Measurements from ENCODE around the gene PTPRC. TPM values are rescaled to one million over a fixed set of nuclear protein-coding genes. Genes with fewer than 3 reads are reported as not detected.

The PTPRC gene
- total RNA-seq, 2 experiments from 2014 or later: 177 to 241 TPM

DNA sequence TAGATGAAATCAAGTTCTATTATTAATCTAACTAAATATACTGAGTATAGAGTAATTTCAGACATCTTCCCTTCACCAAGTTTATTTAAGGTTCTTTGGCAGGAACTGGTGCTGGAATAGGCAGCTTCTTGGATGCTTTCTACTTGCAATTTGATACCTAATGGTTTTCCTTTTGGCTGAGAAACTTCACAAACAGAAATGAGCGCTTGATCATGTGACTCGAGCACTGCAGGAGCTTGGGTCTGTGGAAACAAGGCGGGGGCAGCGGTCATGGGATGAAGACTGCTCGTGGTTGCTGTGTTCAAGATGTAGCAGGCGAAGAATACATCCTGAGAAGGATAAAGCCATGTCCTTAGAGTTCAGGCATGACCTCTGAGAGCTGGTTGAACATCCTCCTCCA, 136.8 kb downstream of the PTPRC start:
- Histone ChIP-seq H3K36me3 (ENCODE audit: insufficient read depth, low read length) (no peaks in the 10 kb centered on the region), H3K4me3 (ENCODE audit: low read depth, low read length, poor library complexity, severe bottlenecking) (no peak overlapping the region), H3K4me1 (ENCODE audit: insufficient read depth, low read length, poor library complexity, severe bottlenecking) (no peaks in the 10 kb centered on the region), H3K9me3 (ENCODE audit: low read length) (no peaks in the 10 kb centered on the region), H4K20me1 (ENCODE audit: insufficient read depth, low read length) (no peaks in the 10 kb centered on the region), H3K79me2 (ENCODE audit: insufficient read depth, low read depth, low read length) (no peaks in the 10 kb centered on the region), H2AFZ (ENCODE audit: low read length) (no peak overlapping the region), H3K27ac (ENCODE audit: low read depth, low read length, poor library complexity, severe bottlenecking) (no peak overlapping the region), H3K4me2 (ENCODE audit: low read length) (no peak overlapping the region), H3K9me2 (ENCODE audit: insufficient read depth, low read length) (no peaks in the 10 kb centered on the region)
- BruUV-seq (replicated peaks): no TSS peak
- POLR2A ChIA-PET: interaction anchor here (0.7 to 1.6 kb wide), 6 partner anchors 8 to 912 kb away, joined by 3 to 5 read pairs (median 4); no protein-coding TSS in a partner anchor
- no peak for DNase-seq (ENCODE audit: low spot score)
- TF ChIP-seq, protein P1, sequence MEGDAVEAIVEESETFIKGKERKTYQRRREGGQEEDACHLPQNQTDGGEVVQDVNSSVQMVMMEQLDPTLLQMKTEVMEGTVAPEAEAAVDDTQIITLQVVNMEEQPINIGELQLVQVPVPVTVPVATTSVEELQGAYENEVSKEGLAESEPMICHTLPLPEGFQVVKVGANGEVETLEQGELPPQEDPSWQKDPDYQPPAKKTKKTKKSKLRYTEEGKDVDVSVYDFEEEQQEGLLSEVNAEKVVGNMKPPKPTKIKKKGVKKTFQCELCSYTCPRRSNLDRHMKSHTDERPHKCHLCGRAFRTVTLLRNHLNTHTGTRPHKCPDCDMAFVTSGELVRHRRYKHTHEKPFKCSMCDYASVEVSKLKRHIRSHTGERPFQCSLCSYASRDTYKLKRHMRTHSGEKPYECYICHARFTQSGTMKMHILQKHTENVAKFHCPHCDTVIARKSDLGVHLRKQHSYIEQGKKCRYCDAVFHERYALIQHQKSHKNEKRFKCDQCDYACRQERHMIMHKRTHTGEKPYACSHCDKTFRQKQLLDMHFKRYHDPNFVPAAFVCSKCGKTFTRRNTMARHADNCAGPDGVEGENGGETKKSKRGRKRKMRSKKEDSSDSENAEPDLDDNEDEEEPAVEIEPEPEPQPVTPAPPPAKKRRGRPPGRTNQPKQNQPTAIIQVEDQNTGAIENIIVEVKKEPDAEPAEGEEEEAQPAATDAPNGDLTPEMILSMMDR (conservative IDR thresholded peaks at IDR 0.05; ENCODE audit: low read length): no peak
- TF ChIP-seq EZH2phosphoT487 (IDR thresholded peaks at IDR 0.05; ENCODE audit: borderline replicate concordance, low read depth, low read length): no peak
- intact Hi-C loops (cut with micrococcal nuclease; ENCODE audit: unreplicated experiment): no loop called here
- CTCF ChIA-PET (ENCODE audit: unreplicated experiment): no interaction called here

DNA sequence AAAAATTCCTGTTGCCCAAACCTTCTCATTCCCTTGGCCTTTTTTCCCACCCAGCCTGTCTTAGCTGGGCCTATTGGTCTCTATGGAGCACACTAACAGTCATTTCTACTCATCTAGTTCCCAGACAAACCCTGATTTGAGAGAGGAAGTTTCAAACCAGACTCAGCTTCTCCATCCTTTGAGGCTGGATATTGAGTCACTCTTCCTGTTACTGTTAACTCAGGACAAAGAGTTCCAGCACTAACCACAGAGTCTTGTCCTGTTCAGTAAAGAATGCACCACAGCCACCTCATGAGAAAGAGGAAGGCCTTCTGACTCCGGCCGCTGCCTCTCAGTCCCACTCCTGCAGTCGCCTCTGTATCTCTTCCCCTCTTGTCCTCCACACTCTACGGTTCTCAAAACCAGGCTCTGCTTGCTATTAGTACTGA, 137.8 kb downstream of the PTPRC start:
- no peak for DNase-seq (ENCODE audit: low spot score)
- no TSS peak for BruUV-seq (replicated peaks)
- H3K27ac ChIP-seq (ENCODE audit: low read depth, low read length, poor library complexity, severe bottlenecking): no peak overlapping the region
- H3K36me3 ChIP-seq (ENCODE audit: insufficient read depth, low read length): no peaks in the 10 kb centered on the region
- H3K4me1 ChIP-seq (ENCODE audit: insufficient read depth, low read length, poor library complexity, severe bottlenecking): no peaks in the 10 kb centered on the region
- H3K4me3 ChIP-seq (ENCODE audit: low read depth, low read length, poor library complexity, severe bottlenecking): no peak overlapping the region
- POLR2A ChIA-PET: interaction anchor here (0.5 to 1.6 kb wide), 2 partner anchors 30 to 160 kb away, joined by 3 to 5 read pairs; no protein-coding TSS in a partner anchor
- no peak overlapping the region for H2AFZ ChIP-seq (ENCODE audit: low read length)
- no peak overlapping the region for H3K4me2 ChIP-seq (ENCODE audit: low read length)
- no peaks in the 10 kb centered on the region for H3K9me2 ChIP-seq (ENCODE audit: insufficient read depth, low read length)
- no peak for TF ChIP-seq EZH2phosphoT487 (IDR thresholded peaks at IDR 0.05; ENCODE audit: borderline replicate concordance, low read depth, low read length)
- TF ChIP-seq, protein P1 (conservative IDR thresholded peaks at IDR 0.05; ENCODE audit: low read length): no peak
- H3K79me2 ChIP-seq (ENCODE audit: insufficient read depth, low read depth, low read length): no peaks in the 10 kb centered on the region
- CTCF ChIA-PET (ENCODE audit: unreplicated experiment): no interaction called here
- intact Hi-C loops (cut with micrococcal nuclease; ENCODE audit: unreplicated experiment): no loop called here
- H4K20me1 ChIP-seq (ENCODE audit: insufficient read depth, low read length): no peaks in the 10 kb centered on the region
- H3K9me3 ChIP-seq (ENCODE audit: low read length): no peaks in the 10 kb centered on the region

DNA sequence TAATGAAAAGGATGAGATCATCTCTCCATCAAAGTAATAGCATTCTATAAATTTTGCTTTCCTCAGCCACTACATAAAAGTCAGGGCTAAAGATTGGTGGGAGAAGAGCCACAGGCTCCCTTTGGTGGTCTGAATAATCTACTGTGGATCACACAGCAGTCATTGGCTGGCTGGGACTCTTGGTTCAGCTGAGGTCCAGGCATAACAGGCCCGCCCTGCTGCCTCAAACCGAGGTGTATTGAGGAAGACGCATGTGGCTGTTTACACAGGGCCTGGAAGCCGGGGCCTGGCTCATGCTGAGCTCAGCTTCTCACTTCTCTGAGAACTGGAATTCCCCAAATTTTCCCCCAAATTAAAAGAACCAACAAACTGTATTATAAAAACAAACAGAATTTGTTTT, 139.2 kb downstream of the PTPRC start:
- no peak for DNase-seq (ENCODE audit: low spot score)
- H3K4me1 ChIP-seq (ENCODE audit: insufficient read depth, low read length, poor library complexity, severe bottlenecking): no peaks in the 10 kb centered on the region
- H3K4me3 ChIP-seq (ENCODE audit: low read depth, low read length, poor library complexity, severe bottlenecking): no peak overlapping the region
- CTCF ChIA-PET (ENCODE audit: unreplicated experiment): no interaction called here
- no peak overlapping the region for H3K4me2 ChIP-seq (ENCODE audit: low read length)
- no peaks in the 10 kb centered on the region for H3K9me2 ChIP-seq (ENCODE audit: insufficient read depth, low read length)
- no TSS peak for BruUV-seq (replicated peaks)
- intact Hi-C loops (cut with micrococcal nuclease; ENCODE audit: unreplicated experiment): no loop called here
- TF ChIP-seq EZH2phosphoT487 (IDR thresholded peaks at IDR 0.05; ENCODE audit: borderline replicate concordance, low read depth, low read length): no peak
- TF ChIP-seq, protein P1 (conservative IDR thresholded peaks at IDR 0.05; ENCODE audit: low read length): no peak
- H3K79me2 ChIP-seq (ENCODE audit: insufficient read depth, low read depth, low read length): no peaks in the 10 kb centered on the region
- no peaks in the 10 kb centered on the region for H3K9me3 ChIP-seq (ENCODE audit: low read length)
- POLR2A ChIA-PET: interaction anchor here (0.5 kb wide), 2 partner anchors 86 to 87 kb away, joined by 3 read pairs; no protein-coding TSS in a partner anchor
- no peaks in the 10 kb centered on the region for H3K36me3 ChIP-seq (ENCODE audit: insufficient read depth, low read length)
- H2AFZ ChIP-seq (ENCODE audit: low read length): no peak overlapping the region
- no peak overlapping the region for H3K27ac ChIP-seq (ENCODE audit: low read depth, low read length, poor library complexity, severe bottlenecking)
- H4K20me1 ChIP-seq (ENCODE audit: insufficient read depth, low read length): no peaks in the 10 kb centered on the region

Measured in OCI-LY7 (cell line).